ENCODE measurements around the gene GNG13. TPM values are rescaled to one million over a fixed set of nuclear protein-coding genes. Genes with fewer than 3 reads are reported as not detected.
A peak's percentile ranks its signal among the peaks of the same experiment; 100 is the strongest.
"Not testable (repeated sequence)": the region's sequence is repeated elsewhere in the genome, so short reads cannot be mapped to it uniquely, and the experiment has no call there.

Gene GNG13
- total RNA-seq, 1 donor = not detected

GRCh38 chr16:822909-823297, 22.4 kb upstream of the GNG13 start:
- Histone ChIP-seq H3K4me1 (ENCODE audit: insufficient read depth, low read length) (peaks cover 5% of the 10 kb centered on the region), H3K9me3 (ENCODE audit: low read depth, low read length) (no peaks in the 10 kb centered on the region), H3K27me3 (ENCODE audit: insufficient read depth, low read length) (peaks cover 17% of the 10 kb centered on the region), H3K4me3 (ENCODE audit: low read length) (no peak overlapping the region)

- H3K27me3 ChIP-seq (ENCODE audit: insufficient read depth, low read length) = peaks cover 17% of the 10 kb centered on the region
Measured at GRCh38 chr16:822174-822908, 21.8 kb upstream of the GNG13 start.

GRCh38 chr16:821751-822150, 21.2 kb upstream of the GNG13 start:
- Histone ChIP-seq H3K4me1 (ENCODE audit: insufficient read depth, low read length) (peaks cover 5% of the 10 kb centered on the region), H3K9me3 (ENCODE audit: low read depth, low read length) (no peaks in the 10 kb centered on the region), H3K4me3 (ENCODE audit: low read length) (no peak overlapping the region), H3K27me3 (ENCODE audit: insufficient read depth, low read length) (peaks cover 19% of the 10 kb centered on the region)

More at GRCh38 chr16:822174-822908, 21.8 kb upstream of the GNG13 start:
- no peaks in the 10 kb centered on the region for H3K9me3 ChIP-seq (ENCODE audit: low read depth, low read length)
- no peak overlapping the region for H3K4me3 ChIP-seq (ENCODE audit: low read length)
- peaks cover 5% of the 10 kb centered on the region for H3K4me1 ChIP-seq (ENCODE audit: insufficient read depth, low read length)

GRCh38 chr16:820748-821147, 20.2 kb upstream of the GNG13 start:
- H3K4me3 ChIP-seq (ENCODE audit: low read length) = no peak overlapping the region
- H3K27me3 ChIP-seq (ENCODE audit: insufficient read depth, low read length) = peaks cover 19% of the 10 kb centered on the region
- no peaks in the 10 kb centered on the region for H3K9me3 ChIP-seq (ENCODE audit: low read depth, low read length)
- H3K4me1 ChIP-seq (ENCODE audit: insufficient read depth, low read length) = peaks cover 5% of the 10 kb centered on the region

- not testable (repeated sequence) for H3K4me1 ChIP-seq (ENCODE audit: insufficient read depth, low read length); H3K4me3 ChIP-seq (ENCODE audit: low read length)
- peaks cover 19% of the 10 kb centered on the region for H3K27me3 ChIP-seq (ENCODE audit: insufficient read depth, low read length)
Measured at GRCh38 chr16:820044-820408, 19.5 kb upstream of the GNG13 start.

GRCh38 chr16:819336-820043, 19.0 kb upstream of the GNG13 start:
- H3K4me3 ChIP-seq (ENCODE audit: low read length) = no peak overlapping the region
- H3K4me1 ChIP-seq (ENCODE audit: insufficient read depth, low read length) = peaks cover 5% of the 10 kb centered on the region
- peaks cover 19% of the 10 kb centered on the region for H3K27me3 ChIP-seq (ENCODE audit: insufficient read depth, low read length)
- no peaks in the 10 kb centered on the region for H3K9me3 ChIP-seq (ENCODE audit: low read depth, low read length)

More at GRCh38 chr16:820044-820408, 19.5 kb upstream of the GNG13 start:
- not testable (repeated sequence) for H3K9me3 ChIP-seq (ENCODE audit: low read depth, low read length)

GRCh38 chr16:818592-818991, 18.1 kb upstream of the GNG13 start:
- Histone ChIP-seq H3K4me3 (ENCODE audit: low read length) (no peak overlapping the region), H3K27me3 (ENCODE audit: insufficient read depth, low read length) (peaks cover 27% of the 10 kb centered on the region), H3K9me3 (ENCODE audit: low read depth, low read length) (no peaks in the 10 kb centered on the region), H3K4me1 (ENCODE audit: insufficient read depth, low read length) (peaks cover 5% of the 10 kb centered on the region)

- peaks cover 5% of the 10 kb centered on the region for H3K4me1 ChIP-seq (ENCODE audit: insufficient read depth, low read length)
- no peaks in the 10 kb centered on the region for H3K9me3 ChIP-seq (ENCODE audit: low read depth, low read length)
- peaks cover 31% of the 10 kb centered on the region for H3K27me3 ChIP-seq (ENCODE audit: insufficient read depth, low read length)
- no peak overlapping the region for H3K4me3 ChIP-seq (ENCODE audit: low read length)
Measured at GRCh38 chr16:818132-818531, 17.6 kb upstream of the GNG13 start.

GRCh38 chr16:817001-817906, 16.7 kb upstream of the GNG13 start:
- H3K27me3 ChIP-seq (ENCODE audit: insufficient read depth, low read length) = peaks cover 35% of the 10 kb centered on the region
- no peaks in the 10 kb centered on the region for H3K9me3 ChIP-seq (ENCODE audit: low read depth, low read length)
- H3K4me3 ChIP-seq (ENCODE audit: low read length) = no peak overlapping the region
- peaks cover 5% of the 10 kb centered on the region for H3K4me1 ChIP-seq (ENCODE audit: insufficient read depth, low read length)

- Histone ChIP-seq H3K27me3 (ENCODE audit: insufficient read depth, low read length) (peaks cover 35% of the 10 kb centered on the region), H3K9me3 (ENCODE audit: low read depth, low read length) (no peaks in the 10 kb centered on the region), H3K4me3 (ENCODE audit: low read length) (no peak overlapping the region), H3K4me1 (ENCODE audit: insufficient read depth, low read length) (peaks cover 5% of the 10 kb centered on the region)
Measured at GRCh38 chr16:815861-816260, 15.3 kb upstream of the GNG13 start.

- no peaks in the 10 kb centered on the region for H3K9me3 ChIP-seq (ENCODE audit: low read depth, low read length)
- H3K4me1 ChIP-seq (ENCODE audit: insufficient read depth, low read length) = peaks cover 5% of the 10 kb centered on the region
- H3K4me3 ChIP-seq (ENCODE audit: low read length) = no peak overlapping the region
- H3K27me3 ChIP-seq (ENCODE audit: insufficient read depth, low read length) = peaks cover 35% of the 10 kb centered on the region
Measured at GRCh38 chr16:814974-815373, 14.4 kb upstream of the GNG13 start.

GRCh38 chr16:813916-814412, 13.4 kb upstream of the GNG13 start:
- Histone ChIP-seq H3K4me1 (ENCODE audit: insufficient read depth, low read length) (no peaks in the 10 kb centered on the region), H3K9me3 (ENCODE audit: low read depth, low read length) (no peaks in the 10 kb centered on the region), H3K27me3 (ENCODE audit: insufficient read depth, low read length) (peaks cover 26% of the 10 kb centered on the region), H3K4me3 (ENCODE audit: low read length) (no peak overlapping the region)

- Histone ChIP-seq H3K27me3 (ENCODE audit: insufficient read depth, low read length) (peaks cover 20% of the 10 kb centered on the region), H3K4me1 (ENCODE audit: insufficient read depth, low read length) (peaks cover 4% of the 10 kb centered on the region), H3K4me3 (ENCODE audit: low read length) (no peak overlapping the region), H3K9me3 (ENCODE audit: low read depth, low read length) (no peaks in the 10 kb centered on the region)
Measured at GRCh38 chr16:813204-813915, 12.8 kb upstream of the GNG13 start.

GRCh38 chr16:808085-808386, 7.5 kb upstream of the GNG13 start:
- Histone ChIP-seq H3K27me3 (ENCODE audit: insufficient read depth, low read length) (peaks cover 3% of the 10 kb centered on the region), H3K4me3 (ENCODE audit: low read length) (peak overlapping the region; percentile 67), H3K4me1 (ENCODE audit: insufficient read depth, low read length) (peaks cover 14% of the 10 kb centered on the region), H3K9me3 (ENCODE audit: low read depth, low read length) (no peaks in the 10 kb centered on the region)

All from mononuclear cell (primary cell).